WTC11 (cell line): ENCODE measurements around the gene PLK4. TPM values are rescaled to one million over a fixed set of nuclear protein-coding genes. Genes with fewer than 3 reads are reported as not detected.

ENCODE experiments used
- ATAC-seq: fragments of 200-7000 bp; cut with Tn5 transposase; 2 replicates; pipeline ENCODE4 v1.10.0; 2021; ENCODE audit warnings: mild to moderate bottlenecking, moderate library complexity
- CTCF ChIA-PET: fragments of 300-600 bp; sonication (Branson Sonifier 250); formaldehyde crosslinking; loops from one replicate; lab custom pipeline; 2021; ENCODE audit warnings: antibody characterized with exemption; lab: Charles Lee
- POLR2A ChIA-PET: fragments of 350-600 bp; sonication (Branson Sonifier 250); formaldehyde crosslinking; loops from one replicate; lab custom pipeline; 2021; ENCODE audit warnings: antibody characterized with exemption; lab: Charles Lee
- DNase-seq: peaks from one replicate; pipeline ENCODE4 v3.0.0; 2021; ENCODE audit warnings: low spot score
- H3K27ac Mint-ChIP-seq: 2 replicates; pipeline ENCODE4 v1.8.0; 2021; ENCODE audit warnings: mixed read lengths
- H3K27me3 Mint-ChIP-seq: 2 replicates; pipeline ENCODE4 v1.8.0; 2021; ENCODE audit warnings: low read depth, mild to moderate bottlenecking, moderate library complexity, mixed read lengths
- H3K36me3 Mint-ChIP-seq: 2 replicates; pipeline ENCODE4 v1.8.0; 2021; ENCODE audit warnings: mixed read lengths
- H3K4me1 Mint-ChIP-seq: 2 replicates; pipeline ENCODE4 v1.8.0; 2022; ENCODE audit warnings: mixed read lengths
- H3K4me3 Mint-ChIP-seq: 2 replicates; pipeline ENCODE4 v1.8.0; 2021; ENCODE audit warnings: mild to moderate bottlenecking, moderate library complexity, mixed read lengths
- H3K9me3 Mint-ChIP-seq: 2 replicates; pipeline ENCODE4 v1.8.0; 2021; ENCODE audit warnings: mixed read lengths
- AFF4 ChIP-seq: sonication (generic); formaldehyde crosslinking; IDR thresholded peaks from 2 replicates; pipeline ENCODE4 v1.8.1; 2023; ENCODE audit warnings: mild to moderate bottlenecking, missing genetic modification reagents, borderline replicate concordance
- ATF3 ChIP-seq: sonication (generic); formaldehyde crosslinking; conservative IDR thresholded peaks from 2 replicates; pipeline ENCODE4 v1.8.1; 2022; ENCODE audit warnings: mild to moderate bottlenecking, missing genetic modification reagents
- EMX1 ChIP-seq: fragments of 250-450 bp; sonication (Bioruptor Pico); IDR thresholded peaks from 2 replicates; pipeline ENCODE4 v1.8.0; 2021; ENCODE audit warnings: mild to moderate bottlenecking
- ETV6 ChIP-seq: sonication (generic); formaldehyde crosslinking; IDR thresholded peaks from 2 replicates; pipeline ENCODE4 v1.8.1; 2022; ENCODE audit warnings: mild to moderate bottlenecking, missing genetic modification reagents
- FOXJ3 ChIP-seq: sonication (generic); formaldehyde crosslinking; IDR thresholded peaks from 2 replicates; pipeline ENCODE4 v1.9.0; 2021; ENCODE audit warnings: missing genetic modification reagents, mild to moderate bottlenecking, borderline replicate concordance
- JAZF1 ChIP-seq: fragments of 250-450 bp; sonication (Bioruptor Pico); IDR thresholded peaks from 2 replicates; pipeline ENCODE4 v1.9.0; 2021; ENCODE audit warnings: moderate library complexity, mild to moderate bottlenecking, inconsistent platforms
- MYBL2 ChIP-seq: sonication (generic); formaldehyde crosslinking; IDR thresholded peaks from 2 replicates; pipeline ENCODE4 v1.8.1; 2023; ENCODE audit warnings: mild to moderate bottlenecking, moderate library complexity, missing genetic modification reagents
- SMAD3 ChIP-seq: sonication (generic); formaldehyde crosslinking; IDR thresholded peaks from 2 replicates; pipeline ENCODE4 v1.8.0; 2022; ENCODE audit warnings: missing genetic modification reagents, mild to moderate bottlenecking, borderline replicate concordance
- ZBTB21 ChIP-seq: sonication (generic); formaldehyde crosslinking; IDR thresholded peaks from 2 replicates; pipeline ENCODE4 v1.8.1; 2023; ENCODE audit warnings: mild to moderate bottlenecking, missing genetic modification reagents, borderline replicate concordance
- ZNF138 ChIP-seq: sonication (generic); formaldehyde crosslinking; conservative IDR thresholded peaks from 2 replicates; pipeline ENCODE4 v1.8.1; 2022; ENCODE audit warnings: mild to moderate bottlenecking, moderate library complexity, missing genetic modification reagents
- ZNF263 ChIP-seq: sonication (generic); formaldehyde crosslinking; IDR thresholded peaks from 2 replicates; pipeline ENCODE4 v1.8.1; 2022; ENCODE audit warnings: low read depth, mild to moderate bottlenecking, moderate library complexity, missing genetic modification reagents
- ZNF317 ChIP-seq: sonication (generic); formaldehyde crosslinking; IDR thresholded peaks from 2 replicates; pipeline ENCODE4 v1.8.1; 2023; ENCODE audit warnings: low read depth, mild to moderate bottlenecking, moderate library complexity, missing genetic modification reagents, borderline replicate concordance
- ZNF671 ChIP-seq: fragments of 250-450 bp; sonication (Bioruptor Pico); IDR thresholded peaks from 2 replicates; pipeline ENCODE4 v1.8.0; 2021; ENCODE audit warnings: mild to moderate bottlenecking
- total RNA-seq: library from RNA; stranded (reverse); gene quantifications from 3 replicates; pipeline ENCODE4 v1.2.3, GENCODE V29; 2021
- TF ChIP-seq, protein P1 (sequence below): sonication (generic); formaldehyde crosslinking; IDR thresholded peaks from 2 replicates; pipeline ENCODE4 v1.8.0; 2022; ENCODE audit warnings: mild to moderate bottlenecking, missing genetic modification reagents
- TF ChIP-seq, protein P2 (sequence below): sonication (generic); formaldehyde crosslinking; IDR thresholded peaks from 2 replicates; pipeline ENCODE4 v1.8.0; 2022; ENCODE audit warnings: mild to moderate bottlenecking, missing genetic modification reagents
- TF ChIP-seq, protein P3 (sequence below): sonication (generic); formaldehyde crosslinking; IDR thresholded peaks from 2 replicates; pipeline ENCODE4 v1.8.1; 2022; ENCODE audit warnings: low read depth, mild to moderate bottlenecking, moderate library complexity, missing genetic modification reagents, borderline replicate concordance

PLK4 gene
- total RNA-seq, 1 experiment from 2014 or later: 37.8 TPM

DNA sequence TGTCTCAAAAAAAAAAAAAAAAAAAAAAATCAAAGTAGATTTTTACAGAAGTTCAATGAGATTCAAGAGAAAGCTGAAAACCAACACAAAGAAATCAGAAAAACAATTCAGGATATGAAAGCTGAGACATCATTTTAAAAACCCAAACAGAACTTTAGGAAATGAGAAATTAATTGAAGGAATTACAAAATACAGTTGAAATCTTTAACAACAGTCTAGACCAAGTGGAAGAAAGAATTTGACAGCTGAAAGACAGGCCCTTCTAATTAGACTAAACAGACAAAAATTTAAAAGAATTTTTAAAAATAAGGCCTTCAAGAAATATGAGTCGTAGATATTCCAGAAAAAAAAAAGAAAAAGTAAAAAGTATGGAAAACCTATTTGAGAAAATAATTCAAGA lies 33.9 kb upstream of the PLK4 start (continued):
- TF ChIP-seq, protein P1, sequence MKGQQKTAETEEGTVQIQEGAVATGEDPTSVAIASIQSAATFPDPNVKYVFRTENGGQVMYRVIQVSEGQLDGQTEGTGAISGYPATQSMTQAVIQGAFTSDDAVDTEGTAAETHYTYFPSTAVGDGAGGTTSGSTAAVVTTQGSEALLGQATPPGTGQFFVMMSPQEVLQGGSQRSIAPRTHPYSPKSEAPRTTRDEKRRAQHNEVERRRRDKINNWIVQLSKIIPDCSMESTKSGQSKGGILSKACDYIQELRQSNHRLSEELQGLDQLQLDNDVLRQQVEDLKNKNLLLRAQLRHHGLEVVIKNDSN: no peak
- TF ChIP-seq ZNF671 (CRISPR knock-in tag): no peak
- TF ChIP-seq ETV6 (CRISPR knock-in tag): no peak
- TF ChIP-seq, all 79 proteins: peak for 0

DNA sequence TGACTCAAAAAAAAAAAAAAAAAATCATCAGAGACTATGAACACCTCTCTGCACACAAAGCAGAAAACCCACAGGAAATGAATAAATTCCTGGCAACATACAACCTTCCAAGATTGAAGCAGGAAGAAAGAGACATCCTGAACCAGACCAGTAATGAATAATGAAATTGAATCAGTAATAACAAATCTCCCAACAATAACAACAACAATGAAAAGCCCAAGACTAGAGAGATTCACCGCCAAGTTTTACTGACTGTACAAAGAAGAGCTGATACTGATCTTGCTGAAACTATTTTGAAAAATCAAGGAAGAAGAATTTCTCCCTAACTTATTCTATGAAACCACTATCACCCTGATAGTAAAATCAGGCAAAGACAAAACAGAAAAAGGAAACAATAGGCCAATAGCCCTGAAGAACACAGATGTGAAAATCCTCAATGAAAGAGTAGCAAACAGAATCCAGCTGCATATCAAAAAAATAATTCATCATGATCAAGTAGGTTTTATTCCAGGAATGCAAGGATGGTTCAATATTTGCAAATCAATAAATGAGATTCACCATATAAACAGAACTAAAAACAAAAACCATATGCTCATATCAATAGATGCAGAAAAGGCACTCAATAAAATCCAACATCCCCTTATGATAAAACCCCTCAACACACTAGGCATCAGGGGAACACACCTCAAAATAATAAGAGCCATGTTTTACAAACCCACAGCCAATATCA lies 31.0 kb upstream of the PLK4 start:
- H3K9me3 Mint-ChIP-seq: peaks cover 38% of the 10 kb centered on the region
- peaks cover 32% of the 10 kb centered on the region for H3K36me3 Mint-ChIP-seq
- no peaks in the 10 kb centered on the region for H3K27me3 Mint-ChIP-seq
- POLR2A ChIA-PET: no interaction called here
- TF ChIP-seq ZNF138 (CRISPR knock-in tag) (no peak), AFF4 (CRISPR knock-in tag) (no peak), SMAD3 (CRISPR knock-in tag) (no peak), JAZF1 (no peak), ZNF317 (CRISPR knock-in tag) (no peak)
- no peak overlapping the region for H3K27ac Mint-ChIP-seq
- ATAC-seq (no peak), DNase-seq (no peak)
- CTCF ChIA-PET: no interaction called here
- no peak overlapping the region for H3K4me3 Mint-ChIP-seq
- peaks cover 40% of the 10 kb centered on the region for H3K4me1 Mint-ChIP-seq

DNA sequence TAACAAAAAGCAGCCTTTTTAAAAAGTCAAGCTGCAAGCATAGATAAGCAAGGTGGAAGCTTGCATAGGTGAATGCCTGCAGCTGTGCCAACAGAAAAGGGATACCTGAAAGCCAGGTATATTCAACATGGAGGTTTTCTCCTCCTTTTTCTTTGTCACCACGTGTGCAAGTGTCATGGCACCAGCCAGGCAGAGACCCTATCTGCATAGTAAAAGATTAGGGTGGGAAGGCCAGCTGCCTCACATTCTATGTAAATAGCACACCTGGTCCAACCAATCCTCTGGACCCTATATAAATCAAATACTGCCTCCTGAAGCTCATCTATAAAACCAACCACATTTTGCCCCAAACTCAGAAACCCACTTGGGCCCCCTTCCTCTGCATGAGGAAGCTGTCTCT lies 28.0 kb upstream of the PLK4 start:
- ChIA-PET CTCF (interaction anchor here (0.6 to 1.2 kb wide), 3 partner anchors 14 to 22 kb away, joined by 3 to 8 read pairs (median 5); no protein-coding TSS in a partner anchor), POLR2A (interaction anchor here (1.1 to 1.4 kb wide), 2 partner anchors 28 to 208 kb away, joined by 3 to 5 read pairs; partner anchors contain the start of genes LARP1B and PLK4)
- Mint-ChIP-seq H3K27ac (peak overlapping the region; percentile 65), H3K9me3 (peaks cover 36% of the 10 kb centered on the region), H3K36me3 (peaks cover 32% of the 10 kb centered on the region), H3K4me3 (no peak overlapping the region), H3K27me3 (no peaks in the 10 kb centered on the region), H3K4me1 (peaks cover 37% of the 10 kb centered on the region)
- no peak for TF ChIP-seq ATF3 (CRISPR knock-in tag)
- TF ChIP-seq, protein P2, sequence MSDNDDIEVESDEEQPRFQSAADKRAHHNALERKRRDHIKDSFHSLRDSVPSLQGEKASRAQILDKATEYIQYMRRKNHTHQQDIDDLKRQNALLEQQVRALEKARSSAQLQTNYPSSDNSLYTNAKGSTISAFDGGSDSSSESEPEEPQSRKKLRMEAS (CRISPR knock-in tag): peak; percentile 23; the same call in 1 of the 2 replicates
- DNase-seq (peak; percentile 17), ATAC-seq (peak; percentile 93)

GRCh38 chr4:127856196-127856812 lies 24.4 kb upstream of the PLK4 start:
- POLR2A ChIA-PET: no interaction called here
- CTCF ChIA-PET: no interaction called here
- H3K4me3 Mint-ChIP-seq: no peak overlapping the region
- peaks cover 31% of the 10 kb centered on the region for H3K36me3 Mint-ChIP-seq
- peaks cover 40% of the 10 kb centered on the region for H3K9me3 Mint-ChIP-seq
- no peak for DNase-seq
- TF ChIP-seq ZNF671 (CRISPR knock-in tag): no peak
- no peak for TF ChIP-seq MYBL2 (CRISPR knock-in tag)
- no peak for TF ChIP-seq EMX1 (CRISPR knock-in tag)
- no peak for TF ChIP-seq FOXJ3 (CRISPR knock-in tag)
- TF ChIP-seq ZNF263: no peak
- TF ChIP-seq, protein P3, sequence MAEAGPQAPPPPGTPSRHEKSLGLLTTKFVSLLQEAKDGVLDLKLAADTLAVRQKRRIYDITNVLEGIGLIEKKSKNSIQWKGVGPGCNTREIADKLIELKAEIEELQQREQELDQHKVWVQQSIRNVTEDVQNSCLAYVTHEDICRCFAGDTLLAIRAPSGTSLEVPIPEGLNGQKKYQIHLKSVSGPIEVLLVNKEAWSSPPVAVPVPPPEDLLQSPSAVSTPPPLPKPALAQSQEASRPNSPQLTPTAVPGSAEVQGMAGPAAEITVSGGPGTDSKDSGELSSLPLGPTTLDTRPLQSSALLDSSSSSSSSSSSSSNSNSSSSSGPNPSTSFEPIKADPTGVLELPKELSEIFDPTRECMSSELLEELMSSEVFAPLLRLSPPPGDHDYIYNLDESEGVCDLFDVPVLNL (CRISPR knock-in tag): no peak
- no peak for TF ChIP-seq ZBTB21 (CRISPR knock-in tag)
- ATAC-seq: no peak
- H3K4me1 Mint-ChIP-seq: peaks cover 43% of the 10 kb centered on the region
- no peaks in the 10 kb centered on the region for H3K27me3 Mint-ChIP-seq
- no peak overlapping the region for H3K27ac Mint-ChIP-seq
